ENCODE data around the gene CEP131. TPM values are rescaled to one million over a fixed set of nuclear protein-coding genes. Genes with fewer than 3 reads are reported as not detected.
A peak's percentile ranks its signal among the peaks of the same experiment; 100 is the strongest.

Gene CEP131
- total RNA-seq (2014; rRNA removed; shearing (Covaris generic)), result 27.3 and 33.8 TPM in 2 replicates

- peak; percentile 100 for DNase-seq (ENCODE audit: low read depth)
Measured at GRCh38 chr17:81222906-81223761, at the start of gene CEP131. CEP131 (minus strand) TSS chr17:81222965; CDS start chr17:81220056, 2,909 bp downstream.

- no peak for DNase-seq (ENCODE audit: low read depth)
Measured at GRCh38 chr17:81271226-81271625, 48.5 kb upstream of the CEP131 start.

- DNase-seq (ENCODE audit: low read depth), result no peak
Measured at GRCh38 chr17:81270279-81270678, 47.5 kb upstream of the CEP131 start.

GRCh38 chr17:81267390-81268067 is 44.8 kb upstream of the CEP131 start:
- DNase-seq (ENCODE audit: low read depth), result no peak

GRCh38 chr17:81265576-81265975 is 42.8 kb upstream of the CEP131 start:
- no peak for DNase-seq (ENCODE audit: low read depth)

- DNase-seq (ENCODE audit: low read depth), result no peak
Measured at GRCh38 chr17:81264640-81265039, 41.9 kb upstream of the CEP131 start.

- DNase-seq (ENCODE audit: low read depth), result no peak
Measured at GRCh38 chr17:81263371-81264181, 40.8 kb upstream of the CEP131 start.

- DNase-seq (ENCODE audit: low read depth), result no peak
Measured at GRCh38 chr17:81261582-81262336, 39.0 kb upstream of the CEP131 start.

- DNase-seq (ENCODE audit: low read depth), result no peak
Measured at GRCh38 chr17:81261096-81261495, 38.3 kb upstream of the CEP131 start.

- no peak for DNase-seq (ENCODE audit: low read depth)
Measured at GRCh38 chr17:81260641-81261040, 37.9 kb upstream of the CEP131 start.

GRCh38 chr17:81260171-81260570 is 37.4 kb upstream of the CEP131 start:
- DNase-seq (ENCODE audit: low read depth), result no peak

GRCh38 chr17:81259058-81259605 is 36.4 kb upstream of the CEP131 start:
- DNase-seq (ENCODE audit: low read depth), result no peak

- DNase-seq (ENCODE audit: low read depth), result no peak
Measured at GRCh38 chr17:81258292-81258691, 35.5 kb upstream of the CEP131 start.

GRCh38 chr17:81257533-81257932 is 34.8 kb upstream of the CEP131 start:
- DNase-seq (ENCODE audit: low read depth), result no peak

- DNase-seq (ENCODE audit: low read depth), result peak; percentile 68
Measured at GRCh38 chr17:81256616-81257015, 33.9 kb upstream of the CEP131 start.

- peak; percentile 72 for DNase-seq (ENCODE audit: low read depth)
Measured at GRCh38 chr17:81254955-81255717, 32.4 kb upstream of the CEP131 start.

- DNase-seq (ENCODE audit: low read depth), result peak; percentile 56
Measured at GRCh38 chr17:81253358-81254131, 30.8 kb upstream of the CEP131 start.

- no peak for DNase-seq (ENCODE audit: low read depth)
Measured at GRCh38 chr17:81252987-81253329, 30.2 kb upstream of the CEP131 start.

- DNase-seq (ENCODE audit: low read depth), result no peak
Measured at GRCh38 chr17:81252326-81252986, 29.7 kb upstream of the CEP131 start.
